Activated naive CD8-positive, alpha-beta T cell treated with anti-CD3 and anti-CD28 coated beads, Interleukin-2, amount 50 U/mL, for 24 hours (primary cell): ENCODE results near the gene STPG4.

ENCODE experiments used
- ATAC-seq: fragments of 150-1000 bp; cut with Tn5 transposase; one replicate; pipeline ENCODE4 v1.10.0; 2021
- DNase-seq: peaks from one replicate; pipeline ENCODE4 v3.0.0; 2021
- H3K27ac Mint-ChIP-seq: one replicate; pipeline ENCODE4 v1.8.0; 2021; ENCODE audit warnings: mild to moderate bottlenecking, mixed read lengths
- H3K27me3 Mint-ChIP-seq: one replicate; pipeline ENCODE4 v1.8.0; 2021; ENCODE audit warnings: mixed read lengths
- H3K36me3 Mint-ChIP-seq: one replicate; pipeline ENCODE4 v1.8.0; 2021; ENCODE audit warnings: low read depth, mixed read lengths
- H3K4me1 Mint-ChIP-seq: one replicate; pipeline ENCODE4 v1.8.0; 2021; ENCODE audit warnings: mixed read lengths
- H3K4me3 Mint-ChIP-seq: one replicate; pipeline ENCODE4 v1.8.0; 2021; ENCODE audit warnings: mild to moderate bottlenecking, moderate library complexity, mixed read lengths
- H3K9me3 Mint-ChIP-seq: one replicate; pipeline ENCODE4 v1.8.0; 2021; ENCODE audit warnings: mixed read lengths

The STPG4 gene

DNA sequence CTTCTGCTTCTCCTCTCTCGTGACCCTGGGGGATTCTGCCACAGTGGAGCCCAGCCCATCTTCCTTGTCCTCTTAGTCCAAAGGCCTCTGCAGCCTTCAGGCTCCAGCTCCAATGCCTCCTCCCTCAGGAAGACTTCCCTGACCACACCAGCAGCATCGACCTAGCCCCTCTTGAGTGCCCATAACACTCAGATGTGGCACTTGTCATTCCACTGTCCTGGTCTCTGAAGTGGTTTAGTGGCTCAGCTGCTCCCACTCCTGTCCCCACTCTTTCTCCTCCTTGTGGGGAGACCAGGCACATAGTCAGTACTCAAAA lies 97.5 kb downstream of the STPG4 start:
- Mint-ChIP-seq H3K36me3 (peaks cover 9% of the 10 kb centered on the region), H3K4me3 (no peak overlapping the region), H3K27ac (peak overlapping the region; percentile 57), H3K9me3 (no peaks in the 10 kb centered on the region), H3K4me1 (peaks cover 23% of the 10 kb centered on the region), H3K27me3 (no peaks in the 10 kb centered on the region)
- no peak for ATAC-seq
- DNase-seq, result no peak

DNA sequence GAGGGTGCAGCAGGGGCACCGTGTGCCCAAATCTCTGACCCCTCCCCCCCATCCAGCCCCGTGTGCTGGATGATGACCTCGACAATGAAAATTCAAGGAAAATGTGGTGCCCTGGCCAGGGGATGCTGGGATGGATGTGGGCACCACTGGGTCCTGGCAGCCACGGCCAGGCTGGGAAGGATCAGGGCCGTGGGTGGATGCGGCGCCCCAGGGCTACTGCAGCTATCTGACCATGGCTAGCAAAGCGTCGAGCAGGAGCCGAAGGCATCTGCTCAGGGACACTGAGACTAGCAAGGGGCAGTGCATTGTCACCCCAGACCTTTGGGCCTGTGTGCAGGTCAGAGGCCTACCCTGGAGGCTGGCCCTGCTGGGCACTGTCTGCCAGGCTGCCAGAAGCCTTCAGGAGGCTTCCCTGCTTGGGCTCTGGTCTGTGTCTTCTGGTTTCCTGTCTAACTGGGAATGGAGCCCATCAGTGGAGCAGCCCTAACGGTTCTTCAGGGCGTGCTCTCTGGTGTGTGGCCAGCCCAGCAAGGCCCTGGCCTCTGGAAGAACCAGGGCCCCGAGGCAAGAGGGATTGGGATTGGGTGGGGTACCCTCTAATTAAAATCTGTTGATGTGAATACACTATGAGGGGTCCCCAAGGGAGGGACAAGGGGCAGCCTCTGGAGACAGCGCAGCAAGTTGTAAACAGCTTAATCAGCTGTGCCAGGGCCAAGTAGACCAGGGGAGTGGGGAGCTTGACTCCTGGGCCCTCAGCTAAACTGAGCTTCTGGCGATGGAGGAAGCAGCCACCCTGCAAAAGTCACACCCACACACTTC lies 98.0 kb downstream of the STPG4 start:
- H3K27me3 Mint-ChIP-seq, result no peaks in the 10 kb centered on the region

DNA sequence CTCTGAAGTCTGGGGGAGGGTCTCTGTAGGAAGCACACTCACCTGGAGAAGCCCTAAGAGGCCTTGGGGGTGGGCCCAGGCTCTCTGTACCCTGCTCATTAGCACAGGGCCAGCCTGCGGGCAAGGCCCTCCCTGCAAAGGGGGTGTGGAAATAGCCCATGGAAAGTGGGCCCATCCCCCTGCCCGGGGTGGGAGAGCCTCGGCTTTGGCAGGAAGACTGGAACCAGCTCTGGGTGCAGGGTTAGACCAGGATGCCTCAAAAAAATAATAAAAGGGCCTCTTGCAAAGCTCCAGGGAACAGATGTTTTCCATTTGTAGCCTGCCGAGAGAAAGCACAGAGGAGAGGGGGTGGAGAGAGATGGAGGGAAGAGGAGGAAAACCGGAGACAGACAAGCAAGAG lies 98.7 kb downstream of the STPG4 start:
- H3K4me1 Mint-ChIP-seq, result peaks cover 23% of the 10 kb centered on the region
- H3K4me3 Mint-ChIP-seq, result no peak overlapping the region
- H3K27ac Mint-ChIP-seq, result peak overlapping the region; percentile 22
- DNase-seq (no peak), ATAC-seq (no peak)
- no peaks in the 10 kb centered on the region for H3K27me3 Mint-ChIP-seq
- H3K36me3 Mint-ChIP-seq, result peaks cover 18% of the 10 kb centered on the region
- H3K9me3 Mint-ChIP-seq, result no peaks in the 10 kb centered on the region

More for the DNA sequence above, 98.0 kb downstream of the STPG4 start:
- no peak for DNase-seq
- Mint-ChIP-seq H3K4me1 (peaks cover 23% of the 10 kb centered on the region), H3K27ac (peak overlapping the region; percentile 57), H3K36me3 (peaks cover 13% of the 10 kb centered on the region), H3K4me3 (no peak overlapping the region), H3K9me3 (no peaks in the 10 kb centered on the region)
- ATAC-seq, result peak; percentile 44

DNA sequence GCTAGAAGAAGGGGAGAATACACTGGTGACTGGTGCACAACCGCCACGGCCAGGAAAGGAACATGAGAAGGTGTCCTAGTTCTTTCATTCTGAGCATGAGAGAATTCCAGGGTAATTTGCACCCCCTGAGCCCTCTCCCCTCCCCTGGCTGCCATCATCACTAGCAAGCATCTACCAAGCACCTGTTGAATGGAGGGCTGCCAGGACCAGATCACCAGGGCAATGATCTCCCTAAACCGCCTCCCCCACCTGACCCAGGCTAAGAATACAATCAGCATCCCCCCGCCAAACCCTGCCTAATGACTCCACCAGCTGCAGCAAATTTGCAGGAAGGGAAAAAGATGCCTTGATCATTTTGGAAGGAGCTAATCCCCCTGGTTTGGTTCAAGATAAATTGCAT lies 100.2 kb downstream of the STPG4 start:
- H3K9me3 Mint-ChIP-seq, result no peaks in the 10 kb centered on the region
- H3K4me3 Mint-ChIP-seq, result no peak overlapping the region
- no peak overlapping the region for H3K27ac Mint-ChIP-seq
- H3K27me3 Mint-ChIP-seq, result no peaks in the 10 kb centered on the region
- H3K36me3 Mint-ChIP-seq, result peaks cover 22% of the 10 kb centered on the region
- DNase-seq, result no peak
- ATAC-seq, result no peak
- H3K4me1 Mint-ChIP-seq, result peaks cover 23% of the 10 kb centered on the region

DNA sequence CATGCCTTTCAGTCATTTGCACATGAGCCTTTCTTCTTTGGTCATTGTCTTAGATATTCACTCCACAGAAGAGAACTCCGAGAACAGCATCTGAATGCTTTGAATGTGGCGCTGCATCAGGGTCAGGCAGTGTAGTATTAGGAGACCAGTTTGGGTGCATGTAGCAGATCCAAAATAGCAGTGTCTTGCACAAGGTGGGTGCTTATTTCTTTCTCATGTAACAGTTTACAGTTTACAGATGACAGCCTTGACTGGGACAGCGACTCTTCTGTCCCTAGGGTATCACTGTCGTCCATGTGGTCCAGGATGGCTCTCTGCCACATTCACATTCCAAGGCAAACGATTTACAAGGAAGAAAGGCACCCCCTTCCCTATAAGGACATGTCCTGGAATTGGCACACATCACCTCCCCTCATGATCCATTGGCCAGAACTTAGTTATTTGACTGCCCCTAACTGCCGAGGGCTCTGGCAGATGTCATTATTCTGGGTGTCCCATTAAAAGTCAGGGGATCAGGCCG lies 101.0 kb downstream of the STPG4 start:
- H3K4me1 Mint-ChIP-seq, result peaks cover 23% of the 10 kb centered on the region
- ATAC-seq, result no peak
- H3K9me3 Mint-ChIP-seq, result no peaks in the 10 kb centered on the region
- no peak overlapping the region for H3K27ac Mint-ChIP-seq
- H3K4me3 Mint-ChIP-seq, result no peak overlapping the region
- H3K27me3 Mint-ChIP-seq, result no peaks in the 10 kb centered on the region
- no peak for DNase-seq
- peaks cover 22% of the 10 kb centered on the region for H3K36me3 Mint-ChIP-seq

DNA sequence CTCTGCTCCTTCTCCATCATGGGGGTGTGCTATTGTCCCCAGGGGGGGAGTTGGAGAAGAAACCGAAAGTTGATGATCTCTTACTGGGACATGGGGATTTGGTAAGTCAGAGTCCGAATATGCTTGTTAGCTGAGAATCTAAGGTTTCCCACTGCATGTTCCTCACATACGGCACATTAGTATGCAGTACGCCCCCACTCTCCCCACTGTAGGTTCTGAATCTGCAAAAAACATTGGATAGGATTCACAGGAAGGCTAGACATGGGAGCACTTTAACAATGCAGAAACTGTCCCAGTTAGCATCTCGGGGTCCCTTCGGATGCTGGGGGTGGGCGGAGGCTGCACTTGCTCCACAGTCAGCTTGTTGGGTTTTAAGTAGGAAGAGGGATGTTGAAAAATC lies 102.3 kb downstream of the STPG4 start:
- no peak for ATAC-seq
- Mint-ChIP-seq H3K27me3 (no peaks in the 10 kb centered on the region), H3K4me3 (no peak overlapping the region), H3K27ac (no peak overlapping the region), H3K36me3 (peaks cover 22% of the 10 kb centered on the region), H3K4me1 (peaks cover 21% of the 10 kb centered on the region), H3K9me3 (no peaks in the 10 kb centered on the region)
- no peak for DNase-seq

DNA sequence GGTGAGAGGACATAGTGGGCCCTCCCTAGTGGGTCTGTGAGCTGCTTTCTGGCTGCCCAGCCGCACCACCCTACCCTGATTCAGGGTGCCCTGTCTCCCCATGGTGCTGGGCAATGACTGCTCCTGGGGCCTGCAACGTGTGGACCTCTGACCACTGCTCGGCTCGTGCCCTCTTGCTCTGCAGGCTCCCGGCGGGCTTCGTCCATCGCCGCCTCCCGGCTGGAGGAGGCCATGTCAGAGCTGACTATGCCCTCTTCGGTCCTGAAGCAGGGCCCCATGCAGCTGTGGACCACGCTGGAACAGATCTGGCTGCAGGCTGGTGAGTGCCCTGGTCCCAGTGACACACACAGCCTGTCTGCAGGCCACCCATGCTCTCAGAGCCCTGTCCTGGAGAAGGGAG lies 103.5 kb downstream of the STPG4 start:
- ATAC-seq (no peak), DNase-seq (no peak)
- H3K4me1 Mint-ChIP-seq, result peaks cover 10% of the 10 kb centered on the region
- no peak overlapping the region for H3K27ac Mint-ChIP-seq
- H3K4me3 Mint-ChIP-seq, result no peak overlapping the region
- peaks cover 22% of the 10 kb centered on the region for H3K36me3 Mint-ChIP-seq
- H3K9me3 Mint-ChIP-seq, result no peaks in the 10 kb centered on the region
- H3K27me3 Mint-ChIP-seq, result no peaks in the 10 kb centered on the region

DNA sequence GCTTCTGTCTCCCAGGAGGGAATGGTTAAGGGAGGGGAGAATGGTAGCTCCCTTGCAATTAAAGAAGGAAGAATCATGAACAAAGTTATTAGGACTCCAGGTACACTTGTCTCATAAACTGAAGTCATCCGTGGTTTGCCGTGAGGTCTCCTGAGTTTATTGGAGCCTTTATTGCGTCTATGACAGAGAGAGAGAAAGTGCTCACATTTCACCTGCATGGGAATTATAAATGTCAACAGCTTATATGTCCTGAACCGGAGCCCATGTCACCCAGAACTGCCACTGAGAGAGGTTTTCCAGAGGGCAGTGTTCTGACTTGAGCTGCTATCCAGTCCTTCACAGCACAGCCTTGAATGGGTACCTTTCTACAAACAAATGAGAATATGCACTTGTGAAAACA lies 104.3 kb downstream of the STPG4 start:
- H3K9me3 Mint-ChIP-seq, result no peaks in the 10 kb centered on the region
- no peaks in the 10 kb centered on the region for H3K27me3 Mint-ChIP-seq
- peaks cover 23% of the 10 kb centered on the region for H3K36me3 Mint-ChIP-seq
- no peak overlapping the region for H3K27ac Mint-ChIP-seq
- DNase-seq (no peak), ATAC-seq (no peak)
- peaks cover 3% of the 10 kb centered on the region for H3K4me1 Mint-ChIP-seq
- no peak overlapping the region for H3K4me3 Mint-ChIP-seq

DNA sequence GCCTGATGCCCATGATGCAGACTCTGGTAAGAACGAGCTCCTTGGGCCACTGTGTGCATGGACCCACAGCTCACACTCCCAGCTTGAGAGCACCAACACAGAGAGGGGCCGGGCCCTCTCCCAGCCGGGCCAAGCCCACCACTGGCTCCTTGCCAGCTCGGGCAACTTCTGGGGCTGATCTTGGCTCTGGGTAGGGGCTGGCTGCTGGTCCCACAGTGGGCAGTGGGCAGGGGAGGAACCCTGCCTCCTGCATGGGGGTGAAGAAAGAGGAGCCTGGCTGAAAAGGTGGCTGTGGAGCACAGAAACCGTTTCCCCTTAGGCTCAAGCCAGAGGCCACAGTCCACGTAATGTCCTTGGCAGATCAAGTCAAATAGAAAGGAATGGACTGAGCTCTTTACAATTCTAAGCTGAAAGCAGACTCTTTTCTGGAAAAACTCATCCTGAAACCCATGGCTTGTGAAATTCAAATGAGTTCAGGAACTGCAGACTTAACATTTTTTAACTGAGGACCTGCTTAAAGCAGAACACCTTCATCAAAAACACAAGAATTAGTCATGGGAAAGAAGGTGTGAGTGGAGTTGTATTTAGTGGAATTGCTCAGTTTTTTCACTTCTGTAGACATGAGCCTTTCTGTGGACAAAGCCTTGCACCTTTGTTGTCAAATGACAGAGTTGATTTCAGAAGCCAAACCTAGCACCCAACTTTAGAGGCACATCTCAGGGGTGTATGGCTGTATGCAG lies 104.9 kb downstream of the STPG4 start:
- Mint-ChIP-seq H3K9me3 (no peaks in the 10 kb centered on the region), H3K4me3 (no peak overlapping the region), H3K27ac (no peak overlapping the region), H3K36me3 (peaks cover 27% of the 10 kb centered on the region), H3K27me3 (no peaks in the 10 kb centered on the region), H3K4me1 (peaks cover under 1% of the 10 kb centered on the region)
- DNase-seq, result no peak
- no peak for ATAC-seq

DNA sequence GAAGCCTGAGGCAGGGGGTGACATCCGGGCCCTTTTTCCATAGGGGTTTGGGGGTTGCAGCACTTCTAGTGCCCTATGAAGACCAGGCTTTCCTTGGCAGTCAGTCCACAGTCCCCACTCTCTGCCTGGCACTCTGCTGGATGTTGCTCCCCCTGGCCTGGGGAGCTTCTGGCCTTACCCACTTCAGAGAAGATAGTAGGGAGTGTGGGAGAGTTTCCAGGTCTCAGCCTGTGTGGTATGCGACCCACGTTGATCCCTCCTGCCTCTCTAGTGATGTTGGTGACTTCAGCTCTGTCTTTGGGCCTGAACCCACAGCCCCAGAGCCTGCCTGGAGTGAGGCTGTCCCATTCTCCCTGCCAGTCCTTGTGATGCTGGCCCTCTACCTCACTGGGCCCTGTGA lies 105.6 kb downstream of the STPG4 start:
- no peaks in the 10 kb centered on the region for H3K9me3 Mint-ChIP-seq
- no peaks in the 10 kb centered on the region for H3K27me3 Mint-ChIP-seq
- no peaks in the 10 kb centered on the region for H3K4me1 Mint-ChIP-seq
- no peak overlapping the region for H3K4me3 Mint-ChIP-seq
- H3K27ac Mint-ChIP-seq, result no peak overlapping the region
- DNase-seq, result no peak
- H3K36me3 Mint-ChIP-seq, result peaks cover 27% of the 10 kb centered on the region
- no peak for ATAC-seq

DNA sequence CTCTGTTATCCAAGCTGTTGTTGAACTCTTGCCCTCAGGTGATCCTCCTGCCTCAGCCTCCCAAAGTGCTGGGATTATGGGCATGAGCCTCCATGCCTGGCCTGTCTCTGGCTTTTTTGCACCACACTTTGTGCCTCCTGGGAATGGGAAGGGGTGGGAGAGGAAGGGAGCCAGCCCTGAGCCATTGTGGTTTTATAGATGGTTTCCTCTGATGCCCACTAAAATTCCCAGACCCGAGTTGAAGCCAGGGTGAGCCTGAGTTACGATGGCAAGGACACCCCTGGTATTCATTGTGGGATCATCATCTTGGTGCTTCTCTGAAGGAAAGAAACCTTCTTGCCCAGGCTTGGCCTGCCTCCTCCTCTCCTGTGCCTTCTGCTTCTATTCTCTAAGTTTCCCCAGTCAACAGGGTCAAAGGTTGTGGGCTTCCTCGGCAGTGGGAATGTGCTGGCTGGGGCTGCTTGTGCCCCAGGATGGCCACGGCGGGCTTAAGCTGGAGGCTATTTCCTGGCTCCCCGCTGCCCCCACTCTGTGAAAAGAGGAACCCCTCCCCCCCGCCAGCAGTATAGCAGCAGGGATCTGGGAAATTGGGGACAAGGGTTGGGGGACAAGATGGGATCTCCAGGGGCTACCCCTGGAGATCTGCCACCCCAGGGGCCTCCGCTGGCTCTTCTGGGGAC lies 106.2 kb downstream of the STPG4 start:
- Mint-ChIP-seq H3K4me1 (peaks cover 2% of the 10 kb centered on the region), H3K4me3 (no peak overlapping the region)
- no peak for ATAC-seq

DNA sequence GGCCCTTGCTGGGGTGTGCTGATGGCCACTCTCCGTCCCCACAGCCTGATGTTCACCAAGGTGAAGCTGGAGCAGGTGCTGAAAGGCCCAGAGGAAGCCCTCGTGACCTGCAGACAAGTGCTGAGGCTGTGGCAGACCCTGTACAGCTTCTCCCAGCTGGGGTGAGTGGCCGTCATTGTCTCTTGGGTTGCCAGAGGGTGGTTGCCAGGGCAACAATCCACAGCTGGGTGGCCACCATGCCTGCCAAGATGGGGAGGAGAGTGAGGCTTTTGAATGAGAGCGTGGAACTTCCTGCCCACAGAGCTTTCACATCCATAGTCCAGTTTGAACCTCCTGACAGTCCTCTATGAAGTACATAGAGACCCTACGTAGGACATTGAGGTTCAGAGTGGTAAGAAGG lies 108.8 kb downstream of the STPG4 start:
- DNase-seq (no peak), ATAC-seq (no peak)
- no peaks in the 10 kb centered on the region for H3K27me3 Mint-ChIP-seq
- no peak overlapping the region for H3K27ac Mint-ChIP-seq
- peaks cover 2% of the 10 kb centered on the region for H3K4me1 Mint-ChIP-seq
- H3K36me3 Mint-ChIP-seq, result peaks cover 14% of the 10 kb centered on the region
- no peak overlapping the region for H3K4me3 Mint-ChIP-seq
- H3K9me3 Mint-ChIP-seq, result no peaks in the 10 kb centered on the region

More for the DNA sequence above, 106.2 kb downstream of the STPG4 start:
- H3K27ac Mint-ChIP-seq, result no peak overlapping the region
- no peak for DNase-seq
- peaks cover 31% of the 10 kb centered on the region for H3K36me3 Mint-ChIP-seq
- H3K27me3 Mint-ChIP-seq, result no peaks in the 10 kb centered on the region
- H3K9me3 Mint-ChIP-seq, result no peaks in the 10 kb centered on the region

DNA sequence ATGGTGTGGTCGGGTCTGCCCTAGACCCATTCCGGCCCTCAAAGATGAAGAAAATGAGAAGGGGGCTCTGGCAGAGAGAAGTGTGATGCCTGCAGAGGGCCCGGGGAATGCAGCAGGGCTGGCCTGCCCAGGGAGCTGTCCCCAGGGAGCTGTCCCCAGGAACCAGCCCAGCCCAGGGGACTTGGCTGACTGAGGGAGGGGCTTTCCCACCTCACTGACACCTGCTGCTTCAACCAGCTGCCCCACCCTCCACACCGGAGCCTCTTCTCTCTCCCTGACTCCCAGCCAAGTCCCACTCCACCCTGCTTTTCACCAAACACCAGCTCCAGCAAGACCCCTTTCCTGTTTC lies 111.2 kb downstream of the STPG4 start:
- Mint-ChIP-seq H3K9me3 (no peaks in the 10 kb centered on the region), H3K4me1 (peaks cover 10% of the 10 kb centered on the region), H3K4me3 (no peak overlapping the region), H3K27me3 (no peaks in the 10 kb centered on the region), H3K36me3 (peaks cover 12% of the 10 kb centered on the region), H3K27ac (no peak overlapping the region)
- no peak for ATAC-seq
- no peak for DNase-seq

DNA sequence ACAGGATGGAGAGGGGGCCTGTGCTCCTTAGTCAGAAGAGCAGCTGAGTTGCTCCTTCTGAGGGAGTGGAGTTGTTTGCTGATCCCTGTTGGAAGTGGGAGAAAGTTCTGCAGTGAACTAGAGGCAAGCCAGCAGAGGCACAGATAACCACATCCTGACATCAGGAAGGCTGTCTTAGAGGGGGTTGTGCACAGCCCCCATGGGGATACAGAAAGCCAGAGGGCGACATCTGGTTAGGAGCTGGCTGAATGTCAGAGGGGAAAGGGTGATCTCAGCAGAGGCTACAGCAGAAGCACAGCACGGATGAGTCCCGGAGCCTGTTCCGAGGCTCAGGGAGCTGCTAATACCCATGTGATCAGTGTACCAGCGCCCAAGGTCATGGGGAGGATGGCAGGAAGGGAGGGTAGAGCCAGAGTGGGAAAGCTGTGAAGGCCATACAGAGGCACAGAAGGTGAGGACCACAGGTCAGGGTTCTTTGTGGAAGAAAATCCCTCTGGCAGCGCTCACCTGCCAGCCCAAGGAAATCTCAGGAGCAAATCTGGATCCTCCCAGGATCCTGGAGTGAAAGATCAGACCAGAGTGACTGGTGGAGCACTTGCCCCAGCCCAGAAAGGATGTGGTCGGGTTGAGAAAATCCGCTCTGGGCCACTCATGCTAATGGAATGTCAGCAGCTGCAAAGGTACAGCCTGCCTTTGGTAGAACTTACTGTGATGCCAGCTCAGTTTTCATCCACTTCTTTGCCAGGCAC lies 111.8 kb downstream of the STPG4 start:
- H3K27ac Mint-ChIP-seq, result no peak overlapping the region
- H3K4me3 Mint-ChIP-seq, result no peak overlapping the region
- no peaks in the 10 kb centered on the region for H3K27me3 Mint-ChIP-seq
- peaks cover 13% of the 10 kb centered on the region for H3K4me1 Mint-ChIP-seq
- peaks cover 15% of the 10 kb centered on the region for H3K36me3 Mint-ChIP-seq
- ATAC-seq, result no peak
- H3K9me3 Mint-ChIP-seq, result no peaks in the 10 kb centered on the region
- no peak for DNase-seq
